ENCODE data around the gene TEX51.

GRCh38 chr2:126915903-126916302 is 17.2 kb downstream of the TEX51 start:
- TF ChIP-seq CTCF (IDR thresholded peaks at IDR 0.05; ENCODE audit: low read depth, low read length) (no peak), EZH2phosphoT487 (IDR thresholded peaks at IDR 0.05; ENCODE audit: low read depth) (no peak)

Measured in OCI-LY3 (cell line).